Neural cell (in vitro differentiated cells): ENCODE measurements around the gene FAM171A1. TPM values are rescaled to one million over a fixed set of nuclear protein-coding genes. Genes with fewer than 3 reads are reported as not detected.
A peak's percentile ranks its signal among the peaks of the same experiment; 100 is the strongest.

Source experiments
- H2AFZ ChIP-seq: fragments of 200-600, 300-800 bp; sonication (generic), shearing (Covaris generic); 2 replicates; pipeline ENCODE4 v1.6.0; 2014; ENCODE audit warnings: low read depth, mild to moderate bottlenecking, antibody characterized with exemption, low read length, moderate library complexity
- H3F3A ChIP-seq: fragments of 200-600 bp; shearing (Covaris generic); 2 replicates; pipeline ENCODE4 v1.6.1; 2016; ENCODE audit warnings: mild to moderate bottlenecking, moderate library complexity, mixed read lengths, antibody characterized with exemption, low read length; ENCODE audit not compliant: insufficient read depth, poor library complexity, severe bottlenecking
- H3K27ac ChIP-seq: fragments of 200-600, 300-800 bp; sonication (generic), shearing (Covaris generic); 2 replicates; pipeline ENCODE4 v1.5.1; 2014; ENCODE audit warnings: mild to moderate bottlenecking, low read length, moderate library complexity
- H3K27me3 ChIP-seq: fragments of 300-800, 200-600 bp; sonication (generic), shearing (Covaris generic); 2 replicates; pipeline ENCODE4 v1.6.0; 2014; ENCODE audit warnings: mild to moderate bottlenecking, low read depth, low read length, moderate library complexity; ENCODE audit not compliant: insufficient read depth
- H3K36me3 ChIP-seq: fragments of 300-800, 200-600 bp; sonication (generic), shearing (Covaris generic); 2 replicates; pipeline ENCODE4 v1.5.1; 2014; ENCODE audit warnings: mild to moderate bottlenecking, antibody characterized with exemption, low read length, moderate library complexity; ENCODE audit not compliant: insufficient read depth
- H3K4me2 ChIP-seq: fragments of 300-800, 200-600 bp; sonication (generic), shearing (Covaris generic); 2 replicates; pipeline ENCODE4 v1.6.0; 2014; ENCODE audit warnings: mild to moderate bottlenecking, low read length
- H3K4me3 ChIP-seq: fragments of 300-800, 200-600 bp; sonication (generic), shearing (Covaris generic); 2 replicates; pipeline ENCODE4 v1.5.1; 2014; ENCODE audit warnings: mild to moderate bottlenecking, low read length, moderate library complexity
- H3K79me2 ChIP-seq: fragments of 200-600 bp; shearing (Covaris generic); replicated peaks from 2 replicates; pipeline ENCODE4 v1.6.0; 2014; ENCODE audit warnings: mild to moderate bottlenecking, low read length, moderate library complexity; ENCODE audit not compliant: insufficient read depth
- H3K9ac ChIP-seq: fragments of 300-800, 200-600 bp; sonication (generic), shearing (Covaris generic); 2 replicates; pipeline ENCODE4 v1.6.1; 2016; ENCODE audit warnings: mild to moderate bottlenecking, low read length, mixed read lengths
- H3K9me2 ChIP-seq: fragments of 200-600 bp; shearing (Covaris generic); 2 replicates; pipeline ENCODE4 v1.6.1; 2016; ENCODE audit warnings: mild to moderate bottlenecking, low read length, mixed read lengths; ENCODE audit not compliant: insufficient read depth
- H3K9me3 ChIP-seq: fragments of 200-600, 300-800 bp; sonication (generic), shearing (Covaris generic); 2 replicates; pipeline ENCODE4 v1.6.1; 2016; ENCODE audit warnings: mild to moderate bottlenecking, mixed run types, low read length, moderate library complexity, mixed read lengths
- H4K20me1 ChIP-seq: fragments of 200-600 bp; shearing (Covaris generic); 2 replicates; pipeline ENCODE4 v1.6.1; 2016; ENCODE audit warnings: mild to moderate bottlenecking, mixed run types; ENCODE audit not compliant: insufficient read depth
- EP300 ChIP-seq: fragments of 450-650 bp; conservative IDR thresholded peaks from 2 replicates; pipeline ENCODE4 v1.6.1; 2014; ENCODE audit warnings: antibody characterized with exemption, mild to moderate bottlenecking, moderate library complexity; ENCODE audit not compliant: poor library complexity, severe bottlenecking
- EZH2 ChIP-seq: fragments of 200-600, 300-800 bp; shearing (Covaris generic), sonication (generic); IDR thresholded peaks from 2 replicates; pipeline ENCODE4 v1.6.1; 2014; ENCODE audit warnings: antibody characterized with exemption, low read length, borderline replicate concordance, mild to moderate bottlenecking; ENCODE audit not compliant: insufficient read depth, poor library complexity, severe bottlenecking
- MXI1 ChIP-seq: fragments of 450-650 bp; conservative IDR thresholded peaks from 2 replicates; pipeline ENCODE4 v1.6.1; 2014; ENCODE audit warnings: antibody characterized with exemption, mild to moderate bottlenecking; ENCODE audit not compliant: poor library complexity, severe bottlenecking
- POLR2AphosphoS5 ChIP-seq: IDR thresholded peaks from 2 replicates; pipeline ENCODE4 v1.6.1; 2012
- RAD21 ChIP-seq: fragments of 450-650 bp; conservative IDR thresholded peaks from 2 replicates; pipeline ENCODE4 v1.6.1; 2014; ENCODE audit warnings: antibody characterized with exemption, mild to moderate bottlenecking, moderate library complexity
- SMC3 ChIP-seq: fragments of 450-650 bp; conservative IDR thresholded peaks from 2 replicates; pipeline ENCODE4 v1.6.1; 2014; ENCODE audit warnings: antibody characterized with exemption, mild to moderate bottlenecking, moderate library complexity; ENCODE audit not compliant: poor library complexity
- TAF1 ChIP-seq: IDR thresholded peaks from 2 replicates; pipeline ENCODE4 v1.6.1; 2012; ENCODE audit warnings: low read depth
- polyA plus RNA-seq: library from polyadenylated mRNA; depleted of rRNA; stranded (reverse); fragments of >200 nt; gene quantifications from 2 replicates; pipeline ENCODE4 v1.2.3, GENCODE V29; 2014
- TF ChIP-seq, protein P1 (sequence below): IDR thresholded peaks from 2 replicates; pipeline ENCODE4 v1.6.1; 2012; ENCODE audit warnings: borderline replicate concordance
- TF ChIP-seq, protein P2 (sequence below): fragments of 450-650 bp; IDR thresholded peaks from 2 replicates; pipeline ENCODE4 v1.5.1; 2014; ENCODE audit warnings: antibody characterized with exemption, mild to moderate bottlenecking, moderate library complexity; ENCODE audit not compliant: poor library complexity, severe bottlenecking

The FAM171A1 gene
- polyA plus RNA-seq, 1 donor from 2014 or later, result 28.8 TPM

DNA sequence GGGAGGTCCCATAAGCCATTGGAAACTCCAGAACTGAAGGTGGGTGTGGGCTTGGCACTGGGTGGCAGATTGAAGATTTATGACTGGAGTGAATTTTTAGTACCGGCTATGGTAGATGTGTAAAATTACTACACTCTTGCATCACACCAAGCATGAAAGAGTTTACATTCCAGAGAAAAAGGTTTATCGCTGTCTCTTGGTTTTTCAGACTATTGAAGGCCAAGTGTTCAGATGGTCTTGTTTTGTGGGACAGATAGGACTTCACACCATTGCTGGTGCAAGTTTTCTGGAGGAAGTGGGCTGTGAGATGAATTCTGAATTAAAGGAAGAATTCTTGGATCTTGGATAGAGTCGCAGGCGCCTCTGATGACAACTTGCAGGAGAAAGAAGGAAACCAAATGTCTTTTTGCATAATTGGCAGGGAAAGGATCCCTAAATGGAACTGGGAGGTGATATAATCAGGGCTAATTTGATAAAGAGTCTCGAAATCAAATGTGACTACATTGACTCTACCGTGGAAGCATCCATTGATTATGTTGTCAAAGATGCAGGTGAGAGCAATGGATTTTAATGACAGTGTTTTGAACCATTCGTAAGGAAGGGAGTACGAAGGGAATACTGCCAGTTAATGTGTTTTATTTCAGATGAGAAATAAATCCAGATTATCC is 188.4 kb downstream of the FAM171A1 start:
- H4K20me1 ChIP-seq, result no peaks in the 10 kb centered on the region
- H3K9ac ChIP-seq, result no peak overlapping the region
- H3K79me2 ChIP-seq, result no peaks in the 10 kb centered on the region
- H3K9me2 ChIP-seq, result no peaks in the 10 kb centered on the region
- H3K4me3 ChIP-seq, result no peak overlapping the region
- H3K9me3 ChIP-seq, result no peaks in the 10 kb centered on the region
- no peak overlapping the region for H2AFZ ChIP-seq
- no peak overlapping the region for H3K27ac ChIP-seq
- no peaks in the 10 kb centered on the region for H3F3A ChIP-seq
- H3K36me3 ChIP-seq, result no peaks in the 10 kb centered on the region
- no peaks in the 10 kb centered on the region for H3K27me3 ChIP-seq
- no peak for TF ChIP-seq EP300
- TF ChIP-seq POLR2AphosphoS5, result no peak
- no peak for TF ChIP-seq EZH2
- H3K4me2 ChIP-seq, result peak overlapping the region; percentile 6

DNA sequence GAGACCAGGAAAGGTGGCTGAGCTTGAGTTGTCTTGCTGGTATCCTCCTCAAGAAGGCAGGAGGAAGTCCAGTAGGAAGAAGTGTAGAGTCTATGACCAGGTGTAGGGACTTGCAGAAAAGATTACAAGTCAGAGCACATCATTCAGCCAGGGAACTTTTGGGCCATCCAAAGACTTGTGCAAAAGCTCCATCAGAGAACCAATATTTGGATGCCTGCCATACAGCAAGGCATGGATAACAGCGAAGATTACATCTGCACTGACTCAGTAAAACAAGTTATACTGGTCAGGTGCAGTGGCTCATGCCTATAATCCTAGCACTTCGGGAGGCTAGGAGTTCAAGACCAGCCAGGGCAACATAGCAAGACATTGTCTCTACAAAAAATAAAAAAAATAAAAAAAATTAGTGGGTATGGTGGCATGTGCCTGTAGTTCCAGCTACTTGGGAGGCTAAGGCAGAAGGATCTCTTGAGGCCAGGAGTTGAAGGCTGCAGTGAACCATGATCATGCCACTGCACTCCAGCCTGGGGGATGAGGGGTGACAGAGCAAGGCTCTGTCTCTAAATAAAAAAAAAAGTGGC is 189.4 kb downstream of the FAM171A1 start:
- no peak for TF ChIP-seq RAD21
- no peak for TF ChIP-seq SMC3
- TF ChIP-seq TAF1, result no peak
- TF ChIP-seq MXI1, result no peak
- TF ChIP-seq, protein P1, sequence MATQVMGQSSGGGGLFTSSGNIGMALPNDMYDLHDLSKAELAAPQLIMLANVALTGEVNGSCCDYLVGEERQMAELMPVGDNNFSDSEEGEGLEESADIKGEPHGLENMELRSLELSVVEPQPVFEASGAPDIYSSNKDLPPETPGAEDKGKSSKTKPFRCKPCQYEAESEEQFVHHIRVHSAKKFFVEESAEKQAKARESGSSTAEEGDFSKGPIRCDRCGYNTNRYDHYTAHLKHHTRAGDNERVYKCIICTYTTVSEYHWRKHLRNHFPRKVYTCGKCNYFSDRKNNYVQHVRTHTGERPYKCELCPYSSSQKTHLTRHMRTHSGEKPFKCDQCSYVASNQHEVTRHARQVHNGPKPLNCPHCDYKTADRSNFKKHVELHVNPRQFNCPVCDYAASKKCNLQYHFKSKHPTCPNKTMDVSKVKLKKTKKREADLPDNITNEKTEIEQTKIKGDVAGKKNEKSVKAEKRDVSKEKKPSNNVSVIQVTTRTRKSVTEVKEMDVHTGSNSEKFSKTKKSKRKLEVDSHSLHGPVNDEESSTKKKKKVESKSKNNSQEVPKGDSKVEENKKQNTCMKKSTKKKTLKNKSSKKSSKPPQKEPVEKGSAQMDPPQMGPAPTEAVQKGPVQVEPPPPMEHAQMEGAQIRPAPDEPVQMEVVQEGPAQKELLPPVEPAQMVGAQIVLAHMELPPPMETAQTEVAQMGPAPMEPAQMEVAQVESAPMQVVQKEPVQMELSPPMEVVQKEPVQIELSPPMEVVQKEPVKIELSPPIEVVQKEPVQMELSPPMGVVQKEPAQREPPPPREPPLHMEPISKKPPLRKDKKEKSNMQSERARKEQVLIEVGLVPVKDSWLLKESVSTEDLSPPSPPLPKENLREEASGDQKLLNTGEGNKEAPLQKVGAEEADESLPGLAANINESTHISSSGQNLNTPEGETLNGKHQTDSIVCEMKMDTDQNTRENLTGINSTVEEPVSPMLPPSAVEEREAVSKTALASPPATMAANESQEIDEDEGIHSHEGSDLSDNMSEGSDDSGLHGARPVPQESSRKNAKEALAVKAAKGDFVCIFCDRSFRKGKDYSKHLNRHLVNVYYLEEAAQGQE, result no peak
- TF ChIP-seq, protein P2, sequence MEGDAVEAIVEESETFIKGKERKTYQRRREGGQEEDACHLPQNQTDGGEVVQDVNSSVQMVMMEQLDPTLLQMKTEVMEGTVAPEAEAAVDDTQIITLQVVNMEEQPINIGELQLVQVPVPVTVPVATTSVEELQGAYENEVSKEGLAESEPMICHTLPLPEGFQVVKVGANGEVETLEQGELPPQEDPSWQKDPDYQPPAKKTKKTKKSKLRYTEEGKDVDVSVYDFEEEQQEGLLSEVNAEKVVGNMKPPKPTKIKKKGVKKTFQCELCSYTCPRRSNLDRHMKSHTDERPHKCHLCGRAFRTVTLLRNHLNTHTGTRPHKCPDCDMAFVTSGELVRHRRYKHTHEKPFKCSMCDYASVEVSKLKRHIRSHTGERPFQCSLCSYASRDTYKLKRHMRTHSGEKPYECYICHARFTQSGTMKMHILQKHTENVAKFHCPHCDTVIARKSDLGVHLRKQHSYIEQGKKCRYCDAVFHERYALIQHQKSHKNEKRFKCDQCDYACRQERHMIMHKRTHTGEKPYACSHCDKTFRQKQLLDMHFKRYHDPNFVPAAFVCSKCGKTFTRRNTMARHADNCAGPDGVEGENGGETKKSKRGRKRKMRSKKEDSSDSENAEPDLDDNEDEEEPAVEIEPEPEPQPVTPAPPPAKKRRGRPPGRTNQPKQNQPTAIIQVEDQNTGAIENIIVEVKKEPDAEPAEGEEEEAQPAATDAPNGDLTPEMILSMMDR, result no peak
- TF ChIP-seq POLR2AphosphoS5, result no peak
- TF ChIP-seq EZH2, result no peak
- no peak for TF ChIP-seq EP300
- H3K27ac ChIP-seq, result no peak overlapping the region

More for the DNA sequence above, 189.4 kb downstream of the FAM171A1 start:
- Histone ChIP-seq H3K79me2 (no peaks in the 10 kb centered on the region), H3K9me3 (no peaks in the 10 kb centered on the region), H3K4me3 (no peak overlapping the region), H3K9me2 (no peaks in the 10 kb centered on the region), H2AFZ (no peak overlapping the region), H4K20me1 (no peaks in the 10 kb centered on the region), H3K36me3 (no peaks in the 10 kb centered on the region), H3K4me2 (no peak overlapping the region), H3F3A (no peaks in the 10 kb centered on the region), H3K9ac (no peak overlapping the region), H3K27me3 (no peaks in the 10 kb centered on the region)
